Astrocyte (in vitro differentiated cells and primary cell): ENCODE measurements around the gene SGMS2.

Experiments used
- EZH2 ChIP-seq: IDR thresholded peaks from 2 replicates; pipeline ENCODE4 v1.6.1; 2012; ENCODE audit warnings: mild to moderate bottlenecking, low read length, inconsistent platforms; ENCODE audit not compliant: insufficient read depth
- TF ChIP-seq, protein P1 (sequence below): IDR thresholded peaks from 2 replicates; pipeline ENCODE4 v1.5.1; 2011; ENCODE audit warnings: low read depth, mild to moderate bottlenecking, inconsistent platforms, low read length, moderate library complexity; ENCODE audit not compliant: insufficient read depth

DNA sequence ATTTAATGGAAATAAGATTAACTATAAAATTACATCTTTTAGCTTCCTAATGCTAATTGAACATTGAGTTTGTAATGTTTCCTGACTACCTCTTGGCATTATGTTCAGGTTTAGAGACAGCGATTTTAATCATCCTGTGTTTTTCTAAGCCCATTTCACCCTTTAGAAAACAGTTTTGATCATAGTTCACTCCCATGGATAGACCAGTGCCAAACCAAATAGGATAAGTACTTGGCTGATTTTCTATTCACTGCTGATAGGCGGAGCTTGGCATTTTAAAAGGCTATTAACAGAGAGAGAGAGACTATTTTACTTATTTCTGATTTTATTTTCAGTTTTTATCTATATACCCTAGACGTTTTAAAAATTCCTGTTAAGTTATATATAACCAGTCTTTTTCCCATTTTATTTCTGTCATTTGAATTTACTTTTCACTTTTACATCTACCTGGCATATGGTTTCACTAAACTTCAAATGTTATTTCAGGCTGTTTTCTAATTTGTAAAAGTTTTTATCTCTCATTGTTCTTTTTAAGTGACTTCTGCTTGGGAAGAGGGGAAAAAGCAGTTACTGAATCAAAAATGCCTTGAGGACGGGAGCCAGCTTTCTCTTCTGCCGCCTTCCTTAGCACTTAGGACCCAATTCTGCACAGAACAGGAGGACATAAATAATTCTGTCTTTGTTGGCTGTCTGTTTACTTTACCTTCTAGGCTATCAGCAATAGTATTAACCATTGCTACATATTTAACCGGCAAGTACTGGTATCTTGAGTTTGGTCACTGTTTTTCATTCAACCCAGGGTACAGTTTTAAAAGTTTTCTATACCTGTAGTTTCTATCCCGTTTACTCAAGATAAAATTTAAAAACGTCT, 46.4 kb downstream of the SGMS2 start:
- TF ChIP-seq, protein P1, sequence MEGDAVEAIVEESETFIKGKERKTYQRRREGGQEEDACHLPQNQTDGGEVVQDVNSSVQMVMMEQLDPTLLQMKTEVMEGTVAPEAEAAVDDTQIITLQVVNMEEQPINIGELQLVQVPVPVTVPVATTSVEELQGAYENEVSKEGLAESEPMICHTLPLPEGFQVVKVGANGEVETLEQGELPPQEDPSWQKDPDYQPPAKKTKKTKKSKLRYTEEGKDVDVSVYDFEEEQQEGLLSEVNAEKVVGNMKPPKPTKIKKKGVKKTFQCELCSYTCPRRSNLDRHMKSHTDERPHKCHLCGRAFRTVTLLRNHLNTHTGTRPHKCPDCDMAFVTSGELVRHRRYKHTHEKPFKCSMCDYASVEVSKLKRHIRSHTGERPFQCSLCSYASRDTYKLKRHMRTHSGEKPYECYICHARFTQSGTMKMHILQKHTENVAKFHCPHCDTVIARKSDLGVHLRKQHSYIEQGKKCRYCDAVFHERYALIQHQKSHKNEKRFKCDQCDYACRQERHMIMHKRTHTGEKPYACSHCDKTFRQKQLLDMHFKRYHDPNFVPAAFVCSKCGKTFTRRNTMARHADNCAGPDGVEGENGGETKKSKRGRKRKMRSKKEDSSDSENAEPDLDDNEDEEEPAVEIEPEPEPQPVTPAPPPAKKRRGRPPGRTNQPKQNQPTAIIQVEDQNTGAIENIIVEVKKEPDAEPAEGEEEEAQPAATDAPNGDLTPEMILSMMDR = no peak
- no peak for TF ChIP-seq EZH2
